DMS79 (cell line): ENCODE measurements around the gene PKNOX2.

ENCODE experiments used
- DNase-seq: peaks from one replicate; lab custom pipeline; 2025; lab: John Stamatoyannopoulos, UW

PKNOX2 gene

DNA sequence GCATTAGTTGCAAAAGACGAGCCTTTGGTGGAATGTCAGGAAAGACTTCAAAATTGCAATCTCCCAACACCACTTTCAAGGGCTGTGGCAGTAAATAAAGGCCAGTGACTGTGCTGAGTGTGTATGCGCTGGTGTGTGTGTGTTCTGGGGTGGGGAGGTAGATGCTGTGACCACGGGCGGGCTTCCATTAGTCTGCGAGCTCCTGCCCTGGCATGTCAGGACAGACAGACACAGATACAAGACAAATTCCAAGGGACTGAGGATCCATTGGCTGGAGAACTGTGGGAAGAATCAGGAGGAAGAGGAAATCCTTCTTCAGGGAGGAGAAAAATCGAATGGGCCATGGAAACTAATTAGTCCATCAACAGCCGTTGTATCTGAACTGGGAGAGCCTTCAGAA is 248.0 kb downstream of the PKNOX2 start:
- DNase-seq: no peak

DNA sequence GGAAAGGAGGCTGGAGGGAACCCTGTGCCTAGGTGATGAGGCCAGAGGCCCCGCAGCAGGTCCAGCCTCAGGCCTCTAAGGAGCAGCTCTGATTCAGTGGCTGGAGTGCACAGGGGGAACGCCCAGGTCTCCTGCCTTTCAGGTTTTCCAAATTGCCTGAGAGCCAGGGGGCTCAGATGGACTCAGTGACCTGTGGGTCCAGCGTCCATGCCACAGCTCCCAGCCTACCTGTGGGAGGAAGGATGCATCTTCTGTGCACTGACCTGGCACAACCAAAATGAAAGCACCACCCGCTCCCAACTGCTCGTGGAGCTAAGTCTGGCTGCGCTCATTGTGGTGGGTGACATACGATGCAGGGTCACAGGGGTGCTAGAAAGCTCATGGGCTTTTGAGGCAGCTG is 248.7 kb downstream of the PKNOX2 start:
- DNase-seq: no peak

DNA sequence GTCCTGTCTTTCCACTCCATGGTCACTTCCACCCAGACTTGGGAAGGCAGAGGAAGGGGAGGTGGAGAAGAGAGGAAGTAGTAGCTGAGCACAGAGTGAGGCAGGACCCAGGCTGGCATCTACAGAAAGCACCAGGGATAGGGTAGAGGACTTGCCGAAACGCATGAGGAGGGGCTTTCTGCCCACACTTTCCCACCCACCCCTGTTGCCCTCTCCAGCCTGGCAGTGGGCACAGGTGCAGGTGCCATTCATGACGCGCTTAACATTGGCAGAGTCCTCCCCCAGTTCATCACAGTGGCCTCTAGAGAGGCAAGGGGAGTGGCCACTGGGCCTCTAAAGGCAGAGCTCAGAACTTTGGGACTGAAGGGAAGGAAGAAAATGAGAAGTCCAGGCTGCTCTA is 249.6 kb downstream of the PKNOX2 start:
- no peak for DNase-seq

DNA sequence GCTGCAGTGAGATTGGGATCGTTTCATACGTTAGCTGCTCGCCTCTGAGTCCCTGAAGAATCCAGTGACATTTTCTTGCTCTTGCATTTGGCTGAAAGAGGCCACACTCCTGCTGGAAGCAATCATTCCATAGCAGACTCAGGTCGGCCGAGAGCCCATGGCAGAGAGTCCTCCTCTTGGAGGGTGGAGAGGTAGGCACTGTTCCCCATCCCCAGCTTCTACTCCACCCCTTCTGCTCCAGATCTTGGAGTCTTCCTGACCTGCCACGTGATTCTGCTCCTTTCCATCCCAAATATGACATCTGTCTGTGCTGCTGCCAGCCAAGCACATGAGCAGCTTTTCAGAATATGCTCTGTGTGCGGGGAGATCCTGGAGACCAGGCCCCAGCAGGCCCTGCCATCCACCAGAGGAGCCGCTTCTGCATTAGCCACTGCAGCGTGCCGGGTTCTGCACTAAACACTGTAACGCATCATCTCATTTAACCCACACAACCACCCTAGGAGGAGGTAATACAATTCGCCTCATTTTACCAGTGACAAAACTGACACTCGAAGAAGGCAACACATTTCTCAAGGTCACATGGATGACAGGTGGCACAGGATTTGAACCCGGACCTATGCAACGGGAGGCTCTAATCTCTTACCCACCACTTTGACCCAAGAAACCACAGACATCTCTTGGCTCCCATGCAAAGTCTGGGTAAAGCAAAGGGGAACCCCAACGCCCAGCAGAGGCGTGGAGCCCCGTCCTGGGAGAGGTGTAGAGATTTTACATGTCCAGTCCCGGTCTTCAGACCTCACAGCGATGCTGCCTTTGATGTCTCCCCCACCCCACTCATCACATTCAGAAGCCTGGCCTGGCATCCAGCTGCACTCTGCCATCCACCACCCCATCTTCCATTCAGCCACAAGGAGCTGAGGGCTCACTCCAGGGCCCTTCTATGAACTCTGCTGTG is 252.7 kb downstream of the PKNOX2 start:
- no peak for DNase-seq

DNA sequence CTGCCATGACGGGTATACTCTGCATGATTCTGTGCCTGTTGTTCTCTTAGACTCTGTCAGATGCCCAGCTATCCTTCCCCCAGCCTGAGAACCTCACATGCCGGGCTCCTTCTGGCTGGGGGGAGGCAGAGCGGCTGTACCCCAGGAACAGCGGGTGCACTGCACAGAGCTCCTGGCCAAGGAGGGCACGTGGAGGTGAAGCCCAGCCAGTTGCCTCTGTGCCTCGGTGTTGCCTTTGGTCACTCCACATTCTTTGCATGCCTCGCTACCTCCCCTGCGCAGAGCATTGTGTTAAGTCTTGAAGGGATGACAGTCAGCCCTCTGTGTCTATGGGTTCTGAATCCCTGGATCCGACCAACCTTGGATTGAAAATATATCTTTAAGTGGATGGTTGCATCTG is 253.8 kb downstream of the PKNOX2 start:
- DNase-seq: no peak

DNA sequence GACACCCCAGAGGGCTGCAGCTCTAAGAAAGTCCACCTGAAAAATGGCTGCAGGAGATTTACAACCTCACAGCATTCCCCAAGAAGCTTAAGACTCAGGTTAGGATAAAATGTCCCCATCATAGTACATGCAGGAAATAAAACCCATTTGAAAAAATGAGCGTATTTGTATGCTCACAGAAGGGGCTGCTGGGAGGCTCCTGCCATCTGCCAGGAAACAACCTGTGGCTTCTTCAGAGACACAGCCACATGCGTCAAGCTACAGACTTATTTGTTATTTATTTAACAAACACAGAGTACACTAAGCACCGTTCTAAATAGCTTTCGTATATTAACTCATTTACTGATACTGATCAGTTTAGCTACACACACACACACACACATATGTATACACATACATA is 258.1 kb downstream of the PKNOX2 start:
- no peak for DNase-seq

DNA sequence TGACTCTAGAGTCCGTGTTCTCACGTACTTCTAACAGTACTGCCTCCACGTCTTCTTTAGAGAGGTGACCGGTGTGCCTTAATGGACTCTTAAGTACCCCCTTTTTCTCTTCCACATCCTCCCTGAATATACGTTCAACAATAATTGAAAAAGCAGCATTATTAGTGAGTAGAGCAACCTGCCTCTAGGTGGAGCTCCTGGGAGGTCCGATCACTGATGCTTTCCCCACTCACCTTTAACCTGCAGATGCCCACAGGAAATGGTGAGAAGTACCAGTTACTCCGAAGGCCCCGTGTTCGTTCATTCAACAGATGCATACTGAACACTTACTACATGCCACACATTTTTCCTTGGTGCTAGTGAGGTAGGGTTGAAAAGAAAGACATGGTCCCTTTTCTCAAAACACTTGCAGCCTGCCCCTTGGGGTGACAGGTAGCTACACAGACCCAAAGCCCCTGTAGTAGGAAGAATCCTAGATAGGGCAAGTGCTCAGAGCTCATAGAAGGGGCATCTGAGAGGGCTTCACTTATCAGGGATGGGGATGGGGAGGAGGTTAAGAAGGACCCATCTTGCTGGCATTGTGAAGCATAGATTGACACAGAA is 258.8 kb downstream of the PKNOX2 start:
- no peak for DNase-seq

DNA sequence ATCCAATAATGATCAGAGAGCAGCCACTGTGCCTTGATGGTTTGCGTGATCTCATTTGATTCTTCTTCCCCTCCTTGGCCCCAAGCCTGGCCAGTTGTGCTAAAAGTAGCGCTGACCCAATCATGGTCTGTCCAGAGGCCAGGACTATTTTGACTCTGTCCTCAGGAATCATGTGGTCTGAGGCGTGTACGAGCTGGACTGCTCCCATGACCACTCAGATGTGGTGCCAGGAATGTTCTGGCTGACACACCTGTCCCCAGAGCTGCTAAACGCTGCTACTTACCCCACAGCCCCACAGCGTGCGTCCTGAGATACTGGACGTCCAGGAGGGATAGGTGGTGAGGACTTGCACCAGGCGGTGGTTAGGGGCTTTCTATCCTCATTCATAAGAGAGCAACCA is 261.1 kb downstream of the PKNOX2 start:
- no peak for DNase-seq

DNA sequence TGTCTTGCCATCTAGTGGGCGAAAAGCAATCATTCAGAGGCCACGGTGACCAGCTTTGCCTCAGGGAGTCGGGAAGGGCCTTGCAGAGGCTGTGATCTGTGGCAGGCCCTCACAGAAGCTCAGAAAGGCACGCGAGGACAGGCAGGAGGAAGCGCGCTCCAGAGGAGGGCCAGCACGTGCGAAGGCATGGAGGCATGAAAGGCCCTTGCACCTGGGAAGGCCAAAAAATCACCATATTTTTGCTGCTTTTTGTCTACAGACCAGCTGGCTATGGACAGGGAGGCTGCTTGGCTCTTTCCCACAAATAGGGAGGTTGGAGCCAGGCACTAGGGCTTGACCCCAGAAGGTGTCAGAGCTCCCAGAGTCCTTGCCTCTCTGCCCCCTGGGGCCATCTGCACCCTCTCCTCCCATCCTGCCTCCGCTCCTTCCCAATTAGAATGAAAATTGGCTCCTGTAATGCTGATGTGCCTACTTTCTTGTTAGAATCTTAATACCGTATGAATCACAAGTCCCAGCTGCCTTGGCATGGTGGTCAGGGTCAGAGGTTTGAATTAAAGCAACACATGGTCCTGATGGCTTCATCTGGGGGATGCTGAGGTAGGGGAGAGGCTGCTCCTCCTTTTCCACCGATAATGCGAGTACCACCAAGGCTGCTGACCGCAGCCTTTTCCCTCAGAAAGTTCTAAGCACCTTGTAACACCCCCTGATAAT is 262.4 kb downstream of the PKNOX2 start:
- no peak for DNase-seq

DNA sequence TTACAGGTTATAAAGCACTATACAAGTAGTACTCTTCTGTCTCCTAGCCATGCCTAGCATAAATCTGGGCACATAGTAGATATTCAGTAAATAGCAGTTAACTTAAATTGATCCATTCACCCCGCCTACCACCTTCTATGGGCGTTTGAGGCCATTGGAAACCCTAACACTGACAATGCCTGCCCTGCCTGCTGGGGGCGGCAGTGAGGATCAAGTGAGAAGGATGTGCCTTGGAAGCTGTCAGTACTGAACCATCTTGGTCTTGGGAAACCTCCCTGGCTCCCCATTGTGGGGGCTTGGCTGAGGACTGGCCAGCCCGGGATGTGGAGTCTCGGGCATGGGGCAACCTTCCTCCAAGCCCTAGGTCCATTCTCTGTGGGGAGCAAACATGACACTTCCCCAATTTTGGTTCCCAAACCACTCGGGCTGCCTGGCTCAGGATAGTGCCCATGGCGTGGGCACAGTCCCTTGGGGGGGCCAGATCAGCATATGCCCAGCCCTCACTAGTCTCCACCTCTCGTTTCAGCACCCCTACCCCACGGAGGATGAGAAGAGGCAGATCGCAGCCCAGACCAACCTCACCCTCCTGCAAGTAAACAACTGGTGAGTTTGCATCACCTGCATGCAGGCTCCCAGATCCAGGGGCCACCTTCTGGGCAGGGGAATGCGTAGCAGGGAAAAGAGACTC is 264.1 kb downstream of the PKNOX2 start:
- DNase-seq: no peak

DNA sequence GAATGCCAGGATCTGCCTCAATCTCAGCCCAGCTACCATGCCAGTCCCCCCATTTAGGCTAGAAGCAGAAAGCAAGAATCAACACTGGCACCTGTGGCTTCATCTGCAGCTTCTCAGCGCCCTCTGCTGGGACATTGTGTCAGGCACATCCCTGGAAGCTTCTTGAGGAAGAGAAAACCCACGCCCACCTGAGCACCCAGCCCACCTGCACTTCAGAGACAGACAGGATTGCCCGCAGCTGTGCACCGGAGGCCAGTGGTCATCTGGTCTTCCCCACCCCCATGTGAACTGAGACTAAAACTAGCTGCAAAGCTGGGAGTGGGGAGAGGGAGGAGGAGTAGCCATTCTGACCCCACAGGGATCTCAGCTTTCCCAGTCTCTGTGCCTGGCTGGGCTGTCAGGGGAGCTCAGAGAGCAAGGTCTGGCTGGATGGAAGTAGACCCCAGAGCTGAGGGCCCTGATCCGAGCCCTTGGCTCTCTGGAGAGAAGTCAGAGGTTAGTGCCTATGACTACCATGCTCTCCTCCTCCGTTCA is 264.7 kb downstream of the PKNOX2 start:
- DNase-seq: peak; percentile 42

DNA sequence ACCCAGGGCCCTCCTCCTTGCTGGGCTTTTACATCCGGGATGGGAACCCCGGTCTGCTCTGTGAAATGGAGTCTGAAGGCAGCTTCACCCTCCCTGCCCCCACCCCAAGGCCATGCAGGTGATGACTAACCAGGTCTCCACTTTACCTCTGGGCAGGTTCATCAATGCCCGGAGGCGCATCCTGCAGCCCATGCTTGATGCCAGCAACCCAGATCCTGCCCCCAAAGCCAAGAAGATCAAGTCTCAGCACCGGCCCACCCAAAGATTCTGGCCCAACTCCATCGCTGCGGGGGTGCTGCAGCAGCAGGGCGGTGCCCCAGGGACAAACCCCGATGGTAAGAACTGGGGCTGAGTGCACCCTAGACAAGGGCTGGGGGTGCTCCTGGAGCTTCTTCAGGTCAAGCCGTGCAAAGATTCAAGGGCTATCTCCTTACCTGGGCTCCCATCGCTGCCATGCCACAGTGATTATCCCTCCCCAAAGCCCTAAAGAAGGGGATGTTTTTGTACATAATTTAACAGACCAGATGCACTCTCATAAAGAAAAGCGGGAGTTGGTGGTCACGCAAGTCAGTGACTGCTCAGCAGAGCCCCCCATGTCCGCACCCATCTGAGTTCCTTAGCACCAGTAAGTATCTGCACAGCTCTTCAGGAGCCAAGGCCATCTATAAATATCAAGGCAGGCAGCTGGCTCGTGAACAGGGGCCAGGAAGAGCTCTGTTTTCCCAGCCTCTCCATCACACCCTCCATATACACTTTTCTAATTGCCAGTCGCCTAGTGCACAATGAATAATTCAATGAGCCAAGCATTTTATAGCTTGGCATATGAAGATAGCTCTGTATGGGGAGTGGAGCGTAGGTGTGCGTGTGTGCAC is 265.5 kb downstream of the PKNOX2 start:
- no peak for DNase-seq

DNA sequence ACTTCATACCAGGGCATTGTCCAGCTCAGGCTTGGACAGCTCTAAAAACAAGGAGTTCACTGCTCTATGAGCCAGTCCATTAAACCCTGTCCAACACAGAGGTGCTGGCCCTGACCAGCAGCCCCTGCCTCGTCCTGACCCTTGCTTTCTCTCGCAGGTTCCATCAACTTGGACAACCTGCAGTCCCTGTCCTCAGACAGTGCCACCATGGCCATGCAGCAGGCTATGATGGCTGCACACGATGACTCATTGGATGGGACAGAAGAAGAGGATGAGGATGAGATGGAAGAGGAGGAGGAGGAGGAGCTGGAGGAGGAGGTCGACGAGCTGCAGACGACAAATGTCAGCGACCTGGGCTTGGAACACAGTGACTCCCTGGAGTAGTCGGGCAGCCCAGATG is 266.5 kb downstream of the PKNOX2 start:
- DNase-seq: no peak

DNA sequence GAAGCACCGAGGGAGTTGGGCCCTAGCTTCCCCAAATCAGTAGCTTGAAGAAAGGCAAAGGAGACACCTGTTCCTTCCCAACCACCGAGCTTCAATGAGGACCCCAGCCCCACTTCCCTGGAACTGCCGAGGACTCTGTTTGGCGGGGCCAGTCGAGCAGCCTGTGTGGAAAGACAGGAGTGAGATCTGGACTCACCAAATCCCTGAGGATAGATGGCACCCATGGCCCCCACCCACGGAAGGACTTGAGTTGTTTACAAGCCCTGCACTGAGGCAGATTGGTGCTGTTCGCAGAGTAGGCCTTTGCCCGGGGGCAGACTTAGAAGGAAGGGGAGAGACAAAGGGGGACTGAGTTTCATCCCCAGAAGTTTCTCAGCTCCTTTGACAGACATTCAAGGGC is 266.9 kb downstream of the PKNOX2 start:
- DNase-seq: no peak

DNA sequence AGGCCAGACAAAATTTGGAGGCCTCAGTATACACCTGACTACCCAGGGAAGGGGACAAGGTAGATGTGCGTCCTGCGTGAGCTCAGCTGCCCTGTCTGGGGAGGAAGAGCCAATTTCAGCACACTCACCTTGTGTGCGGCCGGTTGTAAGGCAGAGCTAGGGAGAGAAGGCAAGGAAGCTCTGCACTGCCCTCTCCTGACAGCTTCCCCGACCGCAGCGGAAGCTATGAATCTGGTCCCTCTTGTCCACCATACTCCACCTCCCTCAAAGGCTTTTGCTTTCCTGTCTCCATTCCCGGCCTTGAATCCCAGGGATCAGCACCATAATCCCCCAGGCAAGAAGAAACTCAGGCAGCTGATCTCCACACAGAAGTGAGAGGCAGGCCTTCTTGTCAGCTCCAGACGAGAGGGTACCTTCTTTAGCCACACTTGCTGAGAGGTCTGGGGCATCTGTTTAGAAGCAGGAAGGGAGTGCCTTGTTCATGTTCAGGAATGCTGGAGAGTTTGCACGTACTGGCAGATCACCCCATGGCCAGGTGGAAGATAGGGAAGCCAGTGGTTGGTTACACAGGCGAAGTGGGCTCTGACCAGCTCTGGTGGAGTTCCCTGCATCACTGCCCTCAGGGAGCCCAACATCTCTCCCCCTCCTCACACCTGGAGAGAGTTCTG is 269.0 kb downstream of the PKNOX2 start:
- no peak for DNase-seq

DNA sequence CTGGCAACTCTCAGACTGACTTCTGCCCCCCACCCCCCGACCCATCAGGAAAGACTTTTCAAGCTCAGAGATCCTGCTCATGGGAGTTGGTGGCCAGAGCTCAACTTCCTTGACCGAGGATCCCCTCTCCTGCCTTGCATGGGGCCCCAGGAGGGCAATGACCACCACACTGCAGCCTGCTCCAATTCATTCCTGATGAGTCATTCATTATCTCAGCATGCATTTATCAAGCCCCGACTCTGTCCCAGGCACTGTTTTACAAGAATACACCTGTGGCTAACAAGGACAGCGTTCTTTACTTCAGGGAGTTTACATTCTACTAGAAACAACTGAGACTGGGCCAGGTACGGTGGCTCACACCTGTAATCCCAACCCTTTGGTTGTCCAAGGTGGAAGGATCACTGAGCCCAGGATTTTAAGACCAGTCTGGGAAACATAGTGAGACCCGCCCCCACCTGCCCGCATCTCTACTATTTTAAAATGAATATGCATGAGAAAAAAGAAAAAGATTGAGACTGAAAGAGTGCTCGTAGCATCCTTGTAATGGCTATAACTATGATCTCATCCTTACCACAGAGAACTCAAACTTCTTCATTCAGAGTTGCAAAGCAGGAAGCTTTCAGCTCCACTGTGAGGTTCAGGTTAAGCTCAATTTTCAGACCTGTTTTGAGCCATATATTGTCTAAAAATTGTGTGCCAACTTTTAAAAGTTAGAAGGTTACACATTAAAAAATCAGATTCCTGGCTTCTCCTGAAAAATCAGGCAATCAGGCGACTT is 271.1 kb downstream of the PKNOX2 start:
- no peak for DNase-seq

DNA sequence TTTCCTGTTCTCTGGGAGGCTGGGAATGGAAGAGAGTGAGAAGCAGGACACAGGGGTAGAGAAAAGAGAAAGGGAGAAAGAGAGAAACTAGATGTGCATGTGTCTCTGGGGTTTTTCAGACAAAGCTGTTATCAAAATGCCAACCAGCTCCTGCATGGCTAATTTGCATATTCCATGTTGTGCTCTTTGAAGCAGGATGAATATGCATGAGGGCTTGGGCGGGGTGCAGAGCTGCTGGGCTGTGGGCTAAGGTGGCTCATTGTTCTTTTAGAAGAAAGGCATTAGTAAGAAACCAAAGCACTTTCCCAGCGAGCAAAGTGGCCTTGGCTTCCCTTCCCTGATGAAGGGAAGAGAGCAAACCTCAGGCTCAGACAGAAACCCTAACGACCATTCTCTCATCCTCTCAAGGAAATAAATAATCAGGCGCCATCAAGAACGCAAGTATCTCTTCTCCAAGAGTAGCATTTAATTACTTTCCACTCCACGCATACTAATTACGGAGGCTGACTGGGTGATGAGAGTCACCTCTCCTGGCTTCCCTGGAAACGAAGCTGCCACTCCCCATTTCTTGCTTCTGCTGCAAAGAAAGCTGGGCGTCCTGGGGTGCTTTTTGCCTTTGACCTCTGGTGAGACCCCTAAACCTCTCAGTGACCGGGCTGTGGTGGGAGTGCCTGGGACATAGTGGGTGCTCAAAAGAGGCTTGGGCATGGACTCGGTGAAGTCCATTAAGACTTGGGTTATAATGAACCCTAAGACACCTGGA is 277.3 kb downstream of the PKNOX2 start:
- DNase-seq: peak; percentile 12

DNA sequence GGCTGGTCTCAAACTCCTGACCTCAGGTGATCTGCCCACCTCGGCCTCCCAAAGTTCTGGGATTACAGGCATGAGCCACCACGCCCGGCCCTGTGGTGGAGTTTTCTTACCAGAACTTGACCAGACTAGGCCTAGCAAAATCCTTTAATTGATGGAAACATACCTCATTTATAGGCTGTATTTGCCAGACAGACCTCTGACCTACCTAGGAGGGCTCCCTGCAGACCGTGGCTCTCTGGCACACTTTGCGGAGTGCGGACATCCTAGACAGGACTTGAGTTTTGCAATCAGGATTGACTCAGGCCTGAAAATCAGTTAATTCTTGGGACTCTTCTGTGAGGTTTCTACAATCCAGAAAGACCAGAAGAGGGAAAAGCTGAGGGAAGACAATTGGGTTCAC is 278.4 kb downstream of the PKNOX2 start:
- no peak for DNase-seq

DNA sequence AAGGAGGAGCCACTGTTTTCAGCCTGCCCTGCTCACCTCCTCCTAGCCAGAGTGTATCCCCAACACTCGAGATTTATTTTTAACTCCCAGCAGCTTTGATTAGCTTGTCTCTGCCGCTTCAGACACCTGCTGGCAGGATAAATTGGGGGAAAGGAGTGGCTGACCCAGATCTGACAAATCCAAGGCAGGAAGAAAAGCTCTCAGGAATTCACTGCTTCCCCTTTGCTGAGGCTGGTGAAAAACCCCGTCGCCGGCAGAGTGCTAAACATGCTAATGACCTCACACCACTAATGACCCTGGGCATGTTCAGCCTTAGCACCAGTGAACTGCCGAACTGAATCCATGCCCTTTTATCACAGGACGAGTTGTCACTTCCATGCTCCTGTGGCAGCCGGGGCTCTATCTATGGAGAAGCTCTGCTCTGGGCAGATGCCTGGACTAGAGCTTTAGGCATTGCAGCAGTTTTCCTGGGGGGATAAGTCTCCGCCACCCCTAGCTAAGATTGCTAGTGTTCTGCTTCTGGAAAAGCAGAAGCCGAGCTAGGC is 279.3 kb downstream of the PKNOX2 start:
- no peak for DNase-seq
